VCaP (cell line): ENCODE results near the gene BCL7B.
"Not testable (repeated sequence)": the region's sequence is repeated elsewhere in the genome, so short reads cannot be mapped to it uniquely, and the experiment has no call there.

ENCODE experiments used
- H3K27ac ChIP-seq: fragments of 450-650 bp; 2 replicates; pipeline ENCODE4 v1.5.1; 2017
- TF ChIP-seq, protein P1 (sequence below): fragments of 450-650 bp; conservative IDR thresholded peaks from 2 replicates; pipeline ENCODE4 v1.5.1; 2017; ENCODE audit warnings: mild to moderate bottlenecking, moderate library complexity

Gene BCL7B

DNA sequence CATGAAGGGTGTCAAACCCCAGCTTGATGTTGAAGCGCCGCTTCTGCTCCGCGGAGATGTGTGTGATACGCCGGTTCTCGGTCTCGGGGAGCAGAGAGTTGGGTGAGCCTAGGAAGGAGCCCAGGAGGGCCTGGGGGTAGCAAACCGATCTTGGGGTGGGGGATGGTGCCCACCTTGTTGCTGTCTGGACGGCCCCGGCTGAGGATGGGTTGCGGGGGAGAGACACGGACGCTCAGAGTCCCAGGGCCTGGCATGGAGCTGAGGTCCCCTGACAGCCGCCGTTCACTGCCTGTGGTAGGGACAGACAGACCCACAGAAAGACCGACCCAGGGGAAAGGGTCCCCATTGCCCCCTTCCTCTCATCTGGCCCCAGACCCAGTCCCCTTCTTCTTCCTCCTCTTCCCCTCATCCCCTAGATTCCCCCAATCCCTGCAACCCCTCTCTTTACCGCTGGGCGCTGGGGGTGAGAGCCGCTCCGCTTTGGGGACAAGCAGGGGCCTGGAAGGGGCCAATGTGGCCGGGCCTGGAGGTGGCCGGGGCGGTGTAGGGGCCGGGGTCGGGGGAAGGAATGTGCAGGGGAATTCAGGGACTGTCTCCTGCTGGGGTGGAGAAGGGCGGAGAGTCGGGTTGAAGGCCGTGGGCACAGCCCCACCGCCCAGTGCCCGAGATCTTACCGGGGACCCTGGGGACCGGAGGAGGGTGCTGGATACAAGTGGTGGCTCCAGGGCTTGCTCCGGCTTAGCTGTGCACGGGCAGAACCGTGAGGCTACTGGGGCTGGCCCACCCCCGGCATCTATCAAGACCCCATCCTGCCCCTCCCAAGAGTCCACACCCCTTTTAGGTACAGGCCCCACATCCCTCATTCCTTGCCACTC lies 38.9 kb upstream of the BCL7B start:
- TF ChIP-seq, protein P1, sequence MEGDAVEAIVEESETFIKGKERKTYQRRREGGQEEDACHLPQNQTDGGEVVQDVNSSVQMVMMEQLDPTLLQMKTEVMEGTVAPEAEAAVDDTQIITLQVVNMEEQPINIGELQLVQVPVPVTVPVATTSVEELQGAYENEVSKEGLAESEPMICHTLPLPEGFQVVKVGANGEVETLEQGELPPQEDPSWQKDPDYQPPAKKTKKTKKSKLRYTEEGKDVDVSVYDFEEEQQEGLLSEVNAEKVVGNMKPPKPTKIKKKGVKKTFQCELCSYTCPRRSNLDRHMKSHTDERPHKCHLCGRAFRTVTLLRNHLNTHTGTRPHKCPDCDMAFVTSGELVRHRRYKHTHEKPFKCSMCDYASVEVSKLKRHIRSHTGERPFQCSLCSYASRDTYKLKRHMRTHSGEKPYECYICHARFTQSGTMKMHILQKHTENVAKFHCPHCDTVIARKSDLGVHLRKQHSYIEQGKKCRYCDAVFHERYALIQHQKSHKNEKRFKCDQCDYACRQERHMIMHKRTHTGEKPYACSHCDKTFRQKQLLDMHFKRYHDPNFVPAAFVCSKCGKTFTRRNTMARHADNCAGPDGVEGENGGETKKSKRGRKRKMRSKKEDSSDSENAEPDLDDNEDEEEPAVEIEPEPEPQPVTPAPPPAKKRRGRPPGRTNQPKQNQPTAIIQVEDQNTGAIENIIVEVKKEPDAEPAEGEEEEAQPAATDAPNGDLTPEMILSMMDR, result no peak
- no peak overlapping the region for H3K27ac ChIP-seq

DNA sequence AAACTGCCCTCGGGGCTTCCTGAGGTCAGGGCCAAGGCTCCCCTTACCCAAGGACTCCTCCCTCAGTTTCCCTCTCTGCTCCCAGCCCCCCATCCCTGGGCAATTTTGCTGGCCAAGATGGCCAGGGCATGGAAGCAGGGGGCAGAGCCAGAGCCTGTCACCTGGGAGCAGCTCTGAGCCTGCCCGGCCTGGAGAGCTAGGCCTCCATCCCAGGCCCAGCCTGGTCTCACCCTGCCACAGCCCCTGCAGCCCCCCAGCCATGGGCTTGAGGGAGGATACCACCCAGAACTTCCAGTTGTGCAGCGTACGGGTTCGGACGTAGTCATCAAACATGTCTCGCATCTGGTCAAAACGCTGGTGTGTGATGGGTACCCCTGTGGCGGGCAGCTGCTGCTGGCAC lies 37.9 kb upstream of the BCL7B start:
- TF ChIP-seq, protein P1, result no peak
- H3K27ac ChIP-seq, result no peak overlapping the region

DNA sequence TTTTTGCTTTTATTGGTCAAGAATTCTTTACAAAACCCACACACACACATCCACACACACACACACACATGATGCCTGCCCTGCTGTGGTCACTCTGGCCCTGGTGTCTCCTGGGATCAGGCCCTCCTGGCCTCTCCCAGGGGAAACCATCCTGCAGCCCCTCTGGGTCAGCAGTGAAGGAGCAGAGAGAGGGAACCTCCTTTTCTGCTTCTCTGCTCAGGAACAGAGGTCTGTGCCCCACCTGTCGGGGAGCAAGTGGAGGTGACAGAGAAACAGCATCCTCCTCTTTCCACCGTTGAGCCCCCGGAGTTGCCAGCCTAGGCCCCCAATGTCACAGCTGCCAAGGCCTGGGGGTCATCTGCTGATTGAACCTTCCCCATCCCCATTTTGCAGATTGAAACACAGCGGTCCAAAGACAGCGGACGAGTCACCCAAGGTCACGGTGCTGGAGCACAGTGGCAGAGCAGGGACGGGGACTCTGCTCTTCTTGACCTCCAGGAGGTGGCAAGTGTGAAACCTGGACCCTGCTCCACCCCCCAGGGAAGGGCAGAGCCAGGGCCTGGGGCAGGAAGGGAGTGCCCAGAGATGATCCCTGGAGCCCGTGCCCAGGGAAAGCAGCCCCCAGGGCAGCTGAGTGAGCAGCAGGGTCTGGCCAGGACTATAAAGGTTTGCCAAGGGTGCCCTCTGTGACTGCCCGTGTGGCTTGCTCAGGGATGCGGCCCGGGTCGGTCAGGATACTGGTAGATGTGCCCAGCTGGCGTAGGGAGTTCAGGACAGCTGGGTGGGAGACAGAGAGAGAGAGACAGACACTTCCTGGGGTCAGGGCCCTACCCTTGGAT lies 35.9 kb upstream of the BCL7B start:
- TF ChIP-seq, protein P1, result no peak
- no peak overlapping the region for H3K27ac ChIP-seq

DNA sequence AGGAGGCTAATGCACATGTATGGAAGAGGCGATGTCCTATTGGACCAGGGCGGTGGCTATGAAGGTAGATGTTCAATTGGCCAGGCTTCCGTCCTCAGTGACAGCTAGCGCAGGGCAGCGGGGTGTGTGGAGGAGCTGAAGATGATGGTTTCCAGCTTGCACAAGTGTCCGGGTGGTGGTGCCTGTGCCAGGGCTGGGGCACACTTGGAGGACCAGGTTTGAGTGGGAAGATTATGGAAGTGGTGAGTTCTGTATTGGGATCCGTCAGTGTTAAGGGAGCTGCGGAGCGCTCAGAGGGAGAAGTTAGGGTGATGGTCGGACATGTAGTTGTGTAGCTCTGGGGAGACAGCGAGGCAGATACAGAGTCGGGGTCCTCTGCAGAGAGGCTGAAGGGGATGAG lies 29.4 kb upstream of the BCL7B start:
- no peak overlapping the region for H3K27ac ChIP-seq
- TF ChIP-seq, protein P1, result no peak

DNA sequence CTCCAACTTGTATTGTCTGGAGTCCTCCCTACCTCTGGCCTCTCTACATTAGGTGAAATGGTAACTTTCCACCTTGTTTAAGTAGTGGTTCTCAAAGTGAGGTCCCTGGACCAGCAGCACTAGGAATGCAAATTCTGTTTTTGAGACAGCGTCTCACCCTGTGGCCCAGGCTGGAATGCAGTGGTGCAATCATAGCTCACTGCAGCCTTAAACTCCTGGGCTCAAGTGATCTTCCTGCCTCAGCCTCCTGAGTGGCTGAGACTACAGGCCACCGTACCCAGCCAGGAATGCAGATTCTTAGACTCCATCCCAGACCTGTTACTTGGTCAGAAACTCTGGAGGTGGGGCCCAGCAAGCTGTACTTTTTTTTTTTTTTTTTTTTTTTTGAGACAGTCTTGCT lies 27.7 kb upstream of the BCL7B start:
- no peak overlapping the region for H3K27ac ChIP-seq
- TF ChIP-seq, protein P1, result no peak

DNA sequence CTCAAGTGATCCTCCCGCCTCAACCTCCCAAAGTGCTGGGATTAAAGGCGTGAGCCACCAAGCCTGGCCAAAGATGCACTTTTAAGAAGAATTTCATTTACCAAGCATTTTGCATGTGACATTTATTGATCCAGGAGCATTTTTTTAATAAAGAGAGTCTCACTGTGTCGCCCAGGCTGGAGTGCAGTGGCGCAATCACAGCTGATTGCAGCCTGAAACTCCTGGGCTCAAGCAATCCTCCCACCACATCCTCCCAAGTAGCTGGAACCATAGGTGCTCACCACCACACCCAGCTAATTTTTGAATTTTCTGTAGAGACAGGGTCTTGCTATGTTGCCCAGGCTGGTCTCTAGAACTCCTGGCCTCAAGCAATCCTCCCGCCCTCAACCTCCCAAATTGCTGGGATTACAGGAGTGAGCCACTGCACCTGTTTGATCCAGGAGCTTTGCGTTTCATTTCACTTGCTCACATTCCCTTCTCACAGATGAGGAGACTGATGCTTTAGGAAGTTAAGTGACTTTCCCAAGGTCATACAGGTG lies 25.2 kb upstream of the BCL7B start:
- TF ChIP-seq, protein P1, result no peak
- H3K27ac ChIP-seq, result no peak overlapping the region

DNA sequence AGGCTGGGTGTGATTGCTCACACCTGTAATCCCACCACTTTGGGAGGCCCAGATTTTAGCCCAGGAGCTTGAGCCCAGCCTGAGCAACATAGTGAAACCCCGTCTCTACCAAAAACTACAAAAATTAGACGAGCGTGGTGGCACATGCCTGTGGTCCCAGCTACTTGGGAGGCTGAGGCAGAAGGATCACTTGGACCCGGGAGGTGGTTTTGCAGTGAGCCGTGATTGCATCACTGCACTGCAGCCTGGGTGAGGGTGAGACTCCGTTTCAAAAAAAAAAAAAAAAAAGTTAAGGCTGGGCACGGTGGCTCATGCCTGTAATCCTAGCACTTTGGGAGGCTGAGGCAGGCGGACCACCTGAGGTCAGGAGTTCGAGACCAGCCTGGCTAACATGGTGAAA lies 23.5 kb upstream of the BCL7B start:
- H3K27ac ChIP-seq, result not testable (repeated sequence)
